NCI-H1694 treated with DMSO at 0.1 percent for 48 hours (cell line): ENCODE data around the gene COPZ1.
"Not testable (repeated sequence)": the region's sequence is repeated elsewhere in the genome, so short reads cannot be mapped to it uniquely, and the experiment has no call there.

ENCODE experiments used
- DNase-seq: peaks from one replicate; lab custom pipeline; 2025; lab: John Stamatoyannopoulos, UW

COPZ1 gene

DNA sequence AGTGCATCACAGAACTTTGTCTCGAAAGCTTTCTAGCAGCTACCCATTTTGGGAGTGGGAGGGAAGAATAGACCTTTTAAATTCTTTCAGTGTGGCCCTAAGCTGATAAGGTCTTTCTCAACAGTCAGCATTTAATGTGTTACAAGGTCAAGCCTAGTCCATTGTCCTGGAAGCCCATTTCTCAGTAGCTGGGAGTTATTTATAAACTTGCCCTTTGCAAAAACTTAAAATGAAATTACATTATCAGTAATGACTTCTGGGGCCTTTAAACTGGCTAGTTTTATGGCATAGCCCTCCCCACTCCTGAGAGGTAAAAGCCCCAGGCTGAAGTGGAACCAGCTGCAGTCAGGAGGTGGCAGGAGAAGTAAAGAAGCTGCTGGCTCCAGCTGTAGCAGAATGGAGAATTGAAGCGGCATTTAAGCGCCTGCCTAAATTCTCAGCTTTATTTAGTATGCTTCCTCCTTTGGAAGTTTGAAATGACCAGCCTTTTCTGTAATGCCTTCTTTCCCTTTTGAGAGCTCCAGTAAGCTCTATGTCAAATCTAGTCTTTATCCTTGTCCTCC, 12.4 kb downstream of the COPZ1 start:
- no peak for DNase-seq

DNA sequence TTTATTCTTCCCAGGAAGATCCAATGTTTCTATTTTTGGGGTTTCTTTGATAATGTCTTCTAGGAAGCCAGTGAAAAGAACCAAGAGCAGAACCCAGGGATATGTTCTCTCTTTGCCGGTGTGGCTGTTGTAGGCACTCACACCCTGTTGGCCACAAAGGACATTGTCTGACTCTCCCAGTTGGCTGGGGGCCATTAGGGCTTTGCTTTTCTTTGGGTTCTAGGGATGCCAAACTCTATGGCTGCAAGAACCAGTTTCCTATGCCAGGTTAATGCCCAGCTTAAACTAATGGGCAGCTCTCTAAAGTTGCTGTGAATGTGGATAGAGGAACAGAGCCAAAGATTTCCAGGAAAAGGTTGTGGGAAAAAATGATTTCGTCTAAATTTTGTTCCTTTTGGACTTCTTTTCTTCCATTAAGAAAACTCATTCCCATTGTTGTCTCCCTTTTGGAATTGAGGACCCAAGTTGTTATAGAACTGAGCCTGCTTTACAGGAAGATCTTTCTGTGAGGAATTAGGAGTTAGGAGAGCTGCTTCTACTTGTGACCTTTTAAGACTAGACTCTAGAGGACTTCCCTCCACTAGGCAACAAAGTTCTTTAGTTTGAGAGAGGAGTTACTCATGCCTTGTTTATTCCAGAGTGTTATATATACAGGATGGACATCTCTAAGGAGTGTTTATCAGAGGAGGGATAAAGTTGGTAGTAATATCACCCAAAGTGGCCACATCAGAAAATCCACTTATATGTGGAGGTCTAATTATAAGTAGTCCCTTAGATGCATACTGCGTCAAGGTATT, 13.1 kb downstream of the COPZ1 start:
- no peak for DNase-seq

DNA sequence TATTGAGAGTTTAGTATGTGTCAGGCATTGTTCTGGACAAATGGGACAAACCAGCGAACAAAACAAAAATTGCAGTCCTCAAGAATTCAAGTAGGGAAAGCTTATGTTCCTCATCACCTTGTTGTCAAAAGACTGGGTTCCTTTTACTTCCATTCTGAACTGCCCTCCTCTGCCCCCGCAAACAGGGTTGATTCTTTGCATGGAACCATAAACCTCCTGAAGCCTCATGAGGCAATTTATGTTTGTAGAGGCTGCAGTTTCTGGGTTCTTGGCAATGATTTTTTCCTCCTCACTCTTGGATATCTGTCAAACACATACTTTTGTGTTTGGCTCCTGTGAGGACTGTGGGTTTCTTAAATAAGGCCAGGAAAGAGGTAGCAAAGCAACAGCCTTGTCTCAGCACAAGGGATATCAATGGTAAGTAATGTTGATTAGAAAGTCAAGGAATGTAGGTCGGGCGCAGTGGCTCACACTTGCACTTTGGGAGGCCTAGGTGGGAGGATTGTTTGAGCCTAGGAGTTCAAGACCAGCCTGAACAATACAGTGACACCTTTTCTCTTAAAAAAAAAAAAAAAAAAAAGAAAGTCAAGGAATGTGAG, 13.9 kb downstream of the COPZ1 start:
- no peak for DNase-seq

DNA sequence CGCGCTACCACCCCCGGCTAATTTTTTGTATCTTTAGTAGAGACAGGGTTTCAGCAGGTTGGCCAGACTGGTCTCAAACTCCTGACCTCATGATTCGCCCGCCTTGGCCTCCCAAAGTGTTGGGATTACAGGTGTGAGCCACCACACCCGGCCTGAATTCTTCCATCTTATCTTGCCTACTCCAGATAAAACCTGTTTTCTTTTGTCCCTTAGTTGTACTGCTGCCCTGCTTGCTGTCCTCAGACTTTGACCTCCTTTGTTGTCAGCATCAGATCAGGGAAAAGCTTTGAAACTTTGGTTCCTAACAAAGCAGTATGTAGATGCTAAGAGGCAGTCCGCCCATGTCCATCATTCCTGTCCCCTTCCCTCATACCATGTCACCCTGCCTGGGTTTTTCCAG, 15.9 kb downstream of the COPZ1 start:
- no peak for DNase-seq

DNA sequence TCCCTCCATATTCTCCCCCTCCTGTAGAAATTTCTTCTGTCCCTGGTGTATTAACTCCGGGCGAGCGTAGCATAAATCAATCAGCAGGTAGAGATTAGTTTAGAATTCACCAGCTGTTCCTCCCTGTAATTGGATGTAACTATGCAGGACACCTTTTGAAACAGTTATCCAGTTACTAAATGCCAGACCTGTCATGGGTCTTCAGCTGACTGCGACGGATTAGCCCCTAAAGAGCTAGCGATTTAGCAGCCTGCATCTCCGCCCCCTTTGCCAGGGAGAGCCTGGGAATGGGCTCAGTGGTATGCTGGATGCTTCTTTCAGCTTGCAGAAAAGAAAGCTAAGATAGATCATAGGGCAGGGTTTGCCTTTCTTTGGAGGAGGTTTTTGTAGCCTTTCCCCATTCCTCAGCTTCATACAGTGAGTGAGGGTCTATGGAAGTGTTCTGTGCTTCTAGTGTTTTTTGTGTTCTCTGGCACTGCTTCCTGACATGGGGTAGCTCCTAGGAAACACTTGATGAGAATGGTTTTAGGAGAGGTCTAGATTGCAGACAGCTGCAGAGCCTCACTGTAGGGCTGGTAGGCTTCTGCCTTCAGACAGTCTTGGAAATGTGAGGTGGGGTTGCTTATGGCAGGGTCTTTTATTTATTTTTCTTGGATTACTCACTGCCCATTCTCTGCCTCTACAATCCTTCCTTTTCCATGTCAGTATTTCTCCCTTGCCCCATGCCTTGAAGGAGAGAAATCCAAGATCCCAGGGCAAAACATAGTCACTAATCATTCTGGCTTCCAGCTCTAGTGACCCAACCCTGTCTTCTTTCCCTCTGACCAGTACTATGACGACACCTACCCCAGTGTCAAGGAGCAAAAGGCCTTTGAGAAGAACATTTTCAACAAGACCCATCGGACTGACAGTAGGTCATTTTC, 16.7 kb downstream of the COPZ1 start:
- DNase-seq: peak; percentile 9

DNA sequence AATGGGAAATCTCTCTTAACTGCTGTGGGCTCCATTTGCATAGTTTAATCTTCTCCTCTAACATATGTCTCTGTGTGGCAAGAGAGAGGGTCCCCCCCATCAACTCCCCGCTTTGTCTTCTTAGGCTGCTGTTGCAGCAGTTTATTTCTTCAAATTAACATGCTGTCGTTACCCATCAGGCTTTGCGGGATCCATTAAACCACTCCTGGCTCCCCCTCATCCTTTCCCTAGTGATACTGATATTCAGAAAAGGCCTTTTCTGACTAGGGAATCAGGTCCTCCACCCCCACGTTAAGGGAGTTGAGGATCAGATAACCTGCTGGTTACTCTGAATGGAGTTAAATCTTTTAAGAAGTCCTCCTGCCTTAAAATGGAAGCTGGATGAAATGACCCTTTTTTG, 24.1 kb downstream of the COPZ1 start:
- no peak for DNase-seq

DNA sequence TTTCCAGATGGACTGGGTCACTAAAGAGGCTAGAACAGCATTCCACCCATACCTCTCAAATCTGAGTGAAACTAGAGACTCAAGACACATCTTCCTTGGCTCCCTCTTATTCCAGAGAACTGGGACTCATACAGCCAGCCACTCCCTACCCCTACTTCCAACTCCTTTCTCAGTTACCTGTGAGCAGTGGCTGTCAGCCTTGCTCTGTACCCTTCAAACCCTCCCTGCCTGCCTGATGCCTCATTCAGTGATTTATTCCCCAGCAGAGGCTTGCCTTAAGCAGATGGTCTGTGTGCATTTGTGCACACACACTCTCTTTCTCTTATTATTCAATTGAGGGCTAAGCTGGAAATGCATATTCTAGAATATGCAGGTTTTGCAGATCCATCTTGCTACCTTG, 24.7 kb downstream of the COPZ1 start:
- peak; percentile 37 for DNase-seq

DNA sequence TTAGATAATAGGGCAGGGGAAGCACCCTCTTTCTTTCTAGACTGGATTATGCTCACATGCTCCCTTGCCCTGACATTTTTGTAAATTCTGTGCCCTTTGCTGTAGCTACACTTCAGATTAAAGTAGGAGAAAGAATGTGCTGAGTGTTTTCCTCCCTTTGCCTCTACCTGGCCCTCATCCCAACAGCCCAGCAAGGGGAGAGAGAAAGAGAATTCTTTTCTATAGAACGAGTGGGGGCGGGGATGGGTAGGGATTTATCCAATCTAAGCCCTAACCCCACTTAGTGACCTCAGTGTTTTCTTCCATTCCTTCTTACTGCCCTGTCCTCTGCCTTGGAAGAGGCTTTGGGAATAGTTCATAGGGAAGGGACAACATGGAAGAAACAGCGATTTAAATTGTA, 25.8 kb downstream of the COPZ1 start:
- no peak for DNase-seq

DNA sequence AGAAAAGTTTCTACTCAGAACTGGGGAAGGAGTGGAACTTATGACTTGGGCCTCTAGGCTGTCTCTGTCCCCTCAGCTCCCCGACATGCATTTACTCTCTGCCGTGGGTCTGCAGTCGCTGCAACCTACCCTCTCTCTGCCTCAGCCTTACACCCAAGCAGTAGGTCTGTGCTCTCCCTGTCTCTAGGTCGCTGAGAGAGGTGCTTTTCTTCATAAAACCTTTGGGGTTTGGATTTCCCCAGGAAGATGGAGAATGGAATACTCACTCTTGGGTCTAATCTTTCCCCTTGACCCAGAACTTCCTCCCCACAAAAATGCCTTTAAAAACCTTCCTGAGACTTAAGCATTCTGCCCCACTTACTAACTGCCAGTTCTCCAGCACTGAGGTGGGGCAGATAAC, 26.4 kb downstream of the COPZ1 start:
- DNase-seq: no peak

DNA sequence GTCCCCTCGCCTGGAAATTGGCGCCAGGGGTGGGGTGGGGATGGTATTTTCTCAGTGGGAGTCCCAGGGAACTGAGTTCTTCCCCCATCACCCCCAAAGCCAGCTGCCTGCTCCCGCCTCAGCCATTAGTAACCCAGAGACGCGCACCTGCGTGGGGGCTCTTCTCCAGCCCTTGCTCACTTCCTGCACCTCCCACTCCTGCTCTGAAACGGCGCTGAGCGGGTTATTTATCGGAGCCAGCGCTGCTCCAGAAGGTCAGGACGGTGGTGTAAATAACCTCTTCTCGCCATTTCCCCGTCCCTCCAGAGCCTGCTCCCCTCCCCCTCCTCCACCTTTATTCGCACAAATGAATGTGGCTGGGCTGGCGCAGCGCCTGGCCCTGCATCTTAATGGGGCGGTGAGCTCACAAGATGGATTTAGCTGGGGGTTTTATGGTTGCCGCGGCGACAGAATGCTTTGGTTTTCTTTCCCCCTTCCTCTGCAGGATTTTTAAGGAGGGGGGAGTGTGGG, 27.1 kb downstream of the COPZ1 start:
- DNase-seq: peak; percentile 42

DNA sequence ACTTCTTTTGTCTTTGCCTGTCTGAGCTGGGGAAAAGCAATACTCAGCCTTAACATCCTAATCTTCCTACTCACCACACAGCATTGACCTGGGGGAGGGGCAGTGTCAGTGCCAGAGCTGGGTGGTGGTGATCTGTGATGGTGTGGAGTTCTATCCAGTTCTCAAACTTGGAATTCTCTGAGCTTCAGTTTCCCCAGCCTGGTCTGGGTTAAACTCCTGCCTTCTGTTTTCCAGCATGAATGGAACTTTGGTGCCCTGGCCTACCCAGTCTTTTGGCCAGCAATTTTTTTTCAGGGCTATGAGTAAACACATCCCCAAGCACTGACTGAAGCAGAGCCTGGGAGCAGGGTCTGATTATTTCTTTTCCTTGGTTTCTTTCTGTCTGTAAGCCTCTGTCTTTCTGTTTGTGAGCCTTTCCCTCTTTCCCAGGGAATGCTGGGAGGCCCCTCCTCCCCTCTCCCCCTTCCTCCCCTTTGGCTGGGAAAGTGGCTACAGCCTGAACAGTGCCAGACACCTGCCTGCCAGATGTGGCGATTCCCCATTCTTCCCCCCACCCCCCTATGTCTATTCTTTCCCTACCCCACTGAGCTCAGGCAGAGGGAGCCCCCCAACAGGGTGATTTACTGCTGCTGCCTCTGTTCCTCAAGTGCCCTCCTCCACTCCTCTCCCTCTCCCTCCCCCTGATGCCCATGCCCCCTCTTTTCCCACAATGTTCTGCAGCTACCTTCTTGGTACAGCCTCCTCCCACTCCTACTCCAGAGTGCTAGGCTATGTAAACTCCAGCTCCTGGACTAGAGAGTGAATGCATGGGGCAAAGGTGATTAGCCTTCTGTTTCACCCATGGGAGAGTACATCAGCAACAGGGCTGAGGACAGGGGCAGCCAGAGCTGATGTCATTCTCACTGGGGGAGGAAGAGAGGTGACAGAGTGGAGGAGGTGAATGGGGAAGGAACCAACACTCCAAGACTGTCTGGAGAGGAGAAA, 28.3 kb downstream of the COPZ1 start:
- DNase-seq: peak; percentile 21

DNA sequence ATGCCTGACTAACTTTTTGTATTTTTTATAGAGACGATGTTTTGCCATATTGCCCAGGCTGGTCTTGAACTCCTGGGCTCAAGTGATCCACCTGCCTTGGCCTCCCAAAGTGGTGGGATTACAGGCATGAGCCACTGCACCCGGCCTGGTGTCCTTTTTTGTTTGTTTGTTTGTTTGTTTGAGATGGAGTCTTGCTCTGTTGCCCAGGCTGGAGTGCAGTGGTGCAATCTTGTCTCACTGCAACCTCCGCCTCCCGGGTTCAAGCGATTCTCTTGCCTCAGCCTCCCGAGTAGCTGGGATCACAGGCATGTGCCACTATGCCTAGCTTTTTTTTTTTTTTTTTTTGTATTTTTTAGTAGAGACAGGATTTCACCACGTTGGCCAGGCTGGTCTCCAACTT, 29.3 kb downstream of the COPZ1 start:
- not testable (repeated sequence) for DNase-seq

DNA sequence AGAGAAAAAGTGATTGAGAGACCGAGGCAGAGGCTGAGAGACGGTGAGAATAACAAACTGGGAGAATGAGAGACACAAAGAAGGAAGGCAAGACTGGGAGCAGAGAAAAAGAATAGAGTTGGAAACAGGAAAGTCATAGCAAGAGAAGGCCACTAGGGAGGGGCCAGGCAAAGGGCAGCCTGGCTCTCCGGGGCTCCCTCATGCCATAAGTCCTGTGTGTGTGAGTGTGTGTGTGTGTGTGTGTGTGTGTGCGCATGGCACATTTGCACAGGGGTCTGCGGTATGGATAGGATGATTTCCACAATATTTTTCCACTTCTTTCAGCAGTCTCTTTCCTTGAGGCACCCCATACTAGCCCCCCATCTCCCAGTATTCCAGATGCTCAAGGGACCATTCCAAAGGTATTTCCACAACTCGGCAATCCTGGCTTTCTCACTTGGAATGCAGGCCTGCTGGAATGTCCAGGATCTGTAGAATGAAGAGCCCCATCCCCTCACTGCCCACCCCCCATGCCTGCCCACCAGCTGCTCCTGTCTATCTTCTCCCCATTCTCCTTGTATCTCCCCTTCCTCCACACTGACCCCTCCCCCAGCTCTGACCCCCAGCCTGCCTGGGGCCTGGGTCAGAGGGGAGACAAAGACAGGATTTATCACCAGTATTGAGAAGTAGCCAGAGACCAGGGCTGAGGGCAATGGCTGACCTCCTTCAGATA, 30.3 kb downstream of the COPZ1 start:
- DNase-seq: no peak

DNA sequence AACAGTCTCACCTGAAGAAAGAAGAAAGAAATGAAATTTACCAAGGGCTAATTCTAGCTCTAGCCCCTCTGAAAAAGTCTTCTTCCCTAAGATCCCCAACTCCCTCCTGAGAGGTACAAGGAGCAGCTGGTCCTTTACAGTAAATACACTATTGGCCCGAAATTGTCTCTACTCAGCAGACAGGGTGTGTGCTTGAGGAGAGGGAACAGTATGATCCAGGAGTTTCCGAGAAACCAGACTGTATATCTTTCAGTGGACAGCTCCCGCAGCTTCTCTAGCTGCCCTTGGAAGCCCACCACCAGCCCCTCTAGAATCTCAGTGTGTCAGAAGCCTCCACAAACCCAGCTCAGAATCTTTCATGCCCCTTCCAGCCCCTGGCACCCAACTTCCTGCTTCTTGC, 31.3 kb downstream of the COPZ1 start:
- no peak for DNase-seq

DNA sequence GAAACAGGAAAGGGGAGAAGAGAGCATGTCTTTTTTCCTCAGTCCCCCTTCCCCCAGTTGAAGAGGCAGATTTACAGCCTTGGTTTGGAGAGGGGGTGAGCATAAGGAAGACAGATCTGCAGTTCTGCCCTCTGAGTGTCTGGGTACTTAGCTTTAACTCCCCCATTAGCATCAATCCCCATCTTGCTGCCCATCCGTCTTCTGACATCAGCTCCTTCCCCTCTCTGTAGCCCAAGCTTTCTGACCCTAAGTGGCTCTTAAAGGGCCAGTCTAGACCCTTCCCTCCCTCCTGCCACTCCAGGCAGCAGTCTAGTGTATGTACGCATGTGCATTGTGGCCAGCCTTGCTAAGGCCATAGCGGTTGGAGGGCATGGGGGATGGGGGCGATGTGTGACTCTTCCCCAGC, 32.0 kb downstream of the COPZ1 start:
- no peak for DNase-seq

DNA sequence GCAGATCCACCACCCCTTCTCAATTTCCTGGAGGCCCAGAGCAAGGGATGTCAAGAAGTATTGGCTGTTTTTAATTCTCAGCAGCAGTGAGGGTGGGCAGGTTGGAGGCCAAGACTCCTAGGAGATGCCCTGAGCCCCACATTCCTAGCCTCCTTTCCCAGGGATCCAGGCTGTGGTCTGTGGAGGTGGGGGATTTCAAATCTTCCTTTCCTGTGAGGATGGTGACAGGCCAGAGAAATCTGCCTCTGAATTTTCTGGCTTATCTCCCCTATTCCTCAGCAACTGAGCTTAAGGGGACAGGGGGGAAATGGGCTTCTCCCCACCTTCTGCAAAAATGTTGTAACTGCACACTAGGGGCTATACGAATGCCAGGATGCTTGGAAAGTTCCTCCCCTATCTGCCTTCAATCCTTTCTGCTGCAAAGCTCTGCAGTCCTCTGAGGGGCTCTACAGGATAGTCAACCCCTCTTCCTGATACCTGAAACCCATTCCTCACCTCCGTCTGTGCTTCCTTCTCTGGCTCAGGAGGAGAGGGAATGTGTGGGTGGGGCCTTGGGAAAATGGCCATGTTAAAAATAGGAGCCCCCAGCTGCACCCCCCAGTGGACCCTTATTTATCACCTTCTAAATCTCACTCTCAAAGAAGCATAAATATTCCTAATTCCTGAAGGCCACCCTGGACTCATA, 32.7 kb downstream of the COPZ1 start:
- DNase-seq: no peak

DNA sequence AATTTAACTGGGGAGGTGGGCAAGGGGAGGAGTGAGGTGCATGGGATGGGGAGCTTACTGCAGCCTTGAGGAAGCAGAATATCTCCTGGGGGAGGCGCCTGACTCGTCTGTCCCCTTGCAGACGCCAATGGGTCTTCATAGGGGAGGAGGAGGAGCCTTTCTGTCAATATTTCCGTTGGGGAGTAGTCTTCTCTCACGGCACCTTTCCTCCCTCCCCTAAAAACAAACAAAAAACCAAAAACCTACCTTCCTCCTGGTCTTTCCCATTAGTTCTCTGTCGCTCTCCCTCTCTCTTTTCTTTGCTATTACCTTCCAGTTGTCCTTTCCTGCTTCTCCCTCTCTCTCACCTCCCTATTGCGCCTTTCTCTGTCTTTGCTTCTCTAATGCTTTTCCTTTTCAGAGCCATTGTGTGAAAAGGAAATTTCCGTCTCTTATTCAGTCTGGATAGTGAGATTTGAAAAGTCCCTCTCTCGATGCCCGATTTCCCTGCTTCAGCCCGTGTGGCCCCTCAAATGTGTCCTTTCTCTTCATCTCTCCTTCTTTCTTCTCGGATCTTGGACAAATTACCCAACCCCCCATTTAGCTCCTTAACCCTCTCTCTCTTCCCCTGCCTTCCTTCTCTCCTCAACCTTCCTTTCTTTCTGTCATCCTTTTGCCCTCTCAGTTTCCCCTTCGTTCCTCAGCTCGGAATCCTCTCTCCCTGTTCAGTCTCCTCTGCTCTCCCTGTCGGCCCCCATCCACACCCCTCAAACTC, 33.4 kb downstream of the COPZ1 start:
- DNase-seq: peak; percentile 45

DNA sequence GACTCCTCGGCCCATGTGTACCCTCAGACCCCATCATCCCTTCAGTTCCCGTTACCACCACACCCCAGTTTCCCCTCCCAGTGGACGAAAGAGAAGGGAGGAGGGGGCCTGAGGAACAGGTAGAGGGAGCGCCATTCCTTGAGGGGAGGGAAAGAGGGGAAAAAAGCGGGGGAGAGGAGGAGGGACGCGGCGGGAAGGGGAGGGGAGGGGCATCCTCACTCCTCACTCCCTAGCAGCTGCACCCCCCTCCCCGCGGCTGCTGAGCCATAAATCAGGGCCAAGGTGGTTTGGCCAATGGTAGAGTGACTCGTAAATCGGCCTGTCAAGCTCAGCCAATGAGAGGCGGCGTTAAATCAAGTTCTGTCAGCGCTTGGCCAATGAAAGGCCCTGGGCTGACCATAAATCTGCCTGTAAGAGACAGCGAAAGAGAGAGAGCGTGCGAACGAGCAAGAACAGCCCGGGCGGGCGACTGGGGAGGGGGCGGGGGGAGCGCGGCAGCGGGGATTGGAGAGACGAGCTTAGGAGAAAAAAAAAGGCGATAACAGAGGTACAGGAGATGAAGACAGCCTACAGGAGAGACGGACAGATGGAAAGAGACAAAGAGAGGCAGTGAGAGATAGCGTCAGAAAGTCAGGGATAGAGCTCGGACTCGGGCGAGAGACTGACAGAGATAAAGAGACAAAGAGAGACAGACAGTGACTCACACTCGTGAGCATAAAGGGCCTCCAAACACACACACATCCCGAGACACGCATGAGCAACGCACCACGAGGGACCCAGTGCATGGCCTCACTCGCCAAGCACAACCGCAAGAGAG, 34.2 kb downstream of the COPZ1 start:
- DNase-seq: peak; percentile 98
